Neural cell (in vitro differentiated cells): ENCODE data around the gene ABCG5.

Source experiments
- CTCF ChIP-seq: fragments of 450-650 bp; IDR thresholded peaks from 2 replicates; pipeline ENCODE4 v1.5.1; 2014; ENCODE audit warnings: antibody characterized with exemption, mild to moderate bottlenecking, moderate library complexity; ENCODE audit not compliant: poor library complexity, severe bottlenecking
- EP300 ChIP-seq: fragments of 450-650 bp; conservative IDR thresholded peaks from 2 replicates; pipeline ENCODE4 v1.6.1; 2014; ENCODE audit warnings: antibody characterized with exemption, mild to moderate bottlenecking, moderate library complexity; ENCODE audit not compliant: poor library complexity, severe bottlenecking
- EZH2 ChIP-seq: fragments of 200-600, 300-800 bp; shearing (Covaris generic), sonication (generic); IDR thresholded peaks from 2 replicates; pipeline ENCODE4 v1.6.1; 2014; ENCODE audit warnings: antibody characterized with exemption, low read length, borderline replicate concordance, mild to moderate bottlenecking; ENCODE audit not compliant: insufficient read depth, poor library complexity, severe bottlenecking
- POLR2AphosphoS5 ChIP-seq: IDR thresholded peaks from 2 replicates; pipeline ENCODE4 v1.6.1; 2012
- RAD21 ChIP-seq: fragments of 450-650 bp; conservative IDR thresholded peaks from 2 replicates; pipeline ENCODE4 v1.6.1; 2014; ENCODE audit warnings: antibody characterized with exemption, mild to moderate bottlenecking, moderate library complexity
- REST ChIP-seq: IDR thresholded peaks from 2 replicates; pipeline ENCODE4 v1.6.1; 2012; ENCODE audit warnings: borderline replicate concordance
- SMC3 ChIP-seq: fragments of 450-650 bp; conservative IDR thresholded peaks from 2 replicates; pipeline ENCODE4 v1.6.1; 2014; ENCODE audit warnings: antibody characterized with exemption, mild to moderate bottlenecking, moderate library complexity; ENCODE audit not compliant: poor library complexity
- TAF1 ChIP-seq: IDR thresholded peaks from 2 replicates; pipeline ENCODE4 v1.6.1; 2012; ENCODE audit warnings: low read depth

GRCh38 chr2:43854671-43855070 lies 16.0 kb upstream of the ABCG5 start:
- TF ChIP-seq CTCF, result no peak
- no peak for TF ChIP-seq EZH2
- no peak for TF ChIP-seq REST
- no peak for TF ChIP-seq EP300
- TF ChIP-seq RAD21, result no peak
- TF ChIP-seq POLR2AphosphoS5, result no peak
- TF ChIP-seq TAF1, result no peak
- no peak for TF ChIP-seq SMC3
